MM.1S (cell line): ENCODE results near the gene IGFBP2.

Experiments
- DNase-seq: peaks from one replicate; pipeline ENCODE4 v3.0.0-alpha.2; 2015
- H2AFZ ChIP-seq: fragments of 300-600 bp; sonication (generic); 2 replicates; pipeline ENCODE4 v1.6.0; 2016; ENCODE audit warnings: antibody characterized with exemption, low read length
- H3F3A ChIP-seq: fragments of 300-600 bp; sonication (generic); 2 replicates; pipeline ENCODE4 v1.6.1; 2016; ENCODE audit warnings: mild to moderate bottlenecking, antibody characterized with exemption, low read length, moderate library complexity, mixed read lengths; ENCODE audit not compliant: insufficient read depth
- H3K27ac ChIP-seq: fragments of 300-600 bp; sonication (generic); 2 replicates; pipeline ENCODE4 v1.5.1; 2016; ENCODE audit warnings: mild to moderate bottlenecking, low read length
- H3K27me3 ChIP-seq: fragments of 300-600 bp; sonication (generic); replicated peaks from 2 replicates; pipeline ENCODE4 v1.6.0; 2016; ENCODE audit warnings: low read length; ENCODE audit not compliant: insufficient read depth
- H3K36me3 ChIP-seq: fragments of 300-600 bp; sonication (generic); replicated peaks from 2 replicates; pipeline ENCODE4 v1.6.1; 2016; ENCODE audit warnings: mild to moderate bottlenecking, low read length, mixed read lengths; ENCODE audit not compliant: insufficient read depth
- H3K4me1 ChIP-seq: fragments of 300-600 bp; sonication (generic); 2 replicates; pipeline ENCODE4 v1.6.1; 2016; ENCODE audit warnings: low read length, mixed read lengths
- H3K4me2 ChIP-seq: fragments of 300-600 bp; sonication (generic); 2 replicates; pipeline ENCODE4 v1.6.0; 2016; ENCODE audit warnings: low read depth, low read length
- H3K4me3 ChIP-seq: fragments of 300-600 bp; sonication (generic); 2 replicates; pipeline ENCODE4 v1.5.1; 2016; ENCODE audit warnings: low read length, mixed read lengths
- H3K79me2 ChIP-seq: fragments of 300-600 bp; sonication (generic); 2 replicates; pipeline ENCODE4 v1.6.1; 2016; ENCODE audit warnings: mixed run types, low read length, mixed read lengths
- H3K9ac ChIP-seq: fragments of 300-600 bp; sonication (generic); 2 replicates; pipeline ENCODE4 v1.6.1; 2016; ENCODE audit warnings: low read length, mixed read lengths
- H3K9me2 ChIP-seq: fragments of 300-600 bp; sonication (generic); replicated peaks from 2 replicates; pipeline ENCODE4 v1.6.1; 2016; ENCODE audit warnings: mild to moderate bottlenecking, low read length, mixed read lengths; ENCODE audit not compliant: insufficient read depth
- H3K9me3 ChIP-seq: fragments of 300-600 bp; sonication (generic); replicated peaks from 2 replicates; pipeline ENCODE4 v1.6.1; 2016; ENCODE audit warnings: mild to moderate bottlenecking, low read length, mixed read lengths; ENCODE audit not compliant: insufficient read depth
- H4K20me1 ChIP-seq: fragments of 300-600 bp; sonication (generic); 2 replicates; pipeline ENCODE4 v1.6.1; 2016; ENCODE audit warnings: mild to moderate bottlenecking, low read length, moderate library complexity, mixed read lengths; ENCODE audit not compliant: insufficient read depth
- EZH2 ChIP-seq: fragments of 300-600 bp; sonication (generic); optimal IDR thresholded peaks from 2 replicates; pipeline ENCODE3; 2017; ENCODE audit warnings: low read depth, mild to moderate bottlenecking, antibody characterized with exemption, low read length, mixed read lengths
- EZH2phosphoT487 ChIP-seq: fragments of 300-600 bp; sonication (generic); IDR thresholded peaks from 2 replicates; pipeline ENCODE4 v1.6.1; 2018; ENCODE audit warnings: antibody characterized with exemption, low read length
- TF ChIP-seq, protein P1 (sequence below): fragments of 300-600 bp; sonication (generic); IDR thresholded peaks from 2 replicates; pipeline ENCODE4 v1.5.1; 2016; ENCODE audit warnings: antibody characterized with exemption, low read length, mixed read lengths

The IGFBP2 gene

GRCh38 chr2:216700781-216701180, 67.6 kb downstream of the IGFBP2 start:
- no peaks in the 10 kb centered on the region for H3F3A ChIP-seq
- no peak overlapping the region for H2AFZ ChIP-seq
- no peaks in the 10 kb centered on the region for H3K79me2 ChIP-seq
- no peak for DNase-seq
- H3K9me3 ChIP-seq = no peaks in the 10 kb centered on the region
- H3K9ac ChIP-seq = no peak overlapping the region
- TF ChIP-seq EZH2 (no peak), EZH2phosphoT487 (no peak)
- TF ChIP-seq, protein P1, sequence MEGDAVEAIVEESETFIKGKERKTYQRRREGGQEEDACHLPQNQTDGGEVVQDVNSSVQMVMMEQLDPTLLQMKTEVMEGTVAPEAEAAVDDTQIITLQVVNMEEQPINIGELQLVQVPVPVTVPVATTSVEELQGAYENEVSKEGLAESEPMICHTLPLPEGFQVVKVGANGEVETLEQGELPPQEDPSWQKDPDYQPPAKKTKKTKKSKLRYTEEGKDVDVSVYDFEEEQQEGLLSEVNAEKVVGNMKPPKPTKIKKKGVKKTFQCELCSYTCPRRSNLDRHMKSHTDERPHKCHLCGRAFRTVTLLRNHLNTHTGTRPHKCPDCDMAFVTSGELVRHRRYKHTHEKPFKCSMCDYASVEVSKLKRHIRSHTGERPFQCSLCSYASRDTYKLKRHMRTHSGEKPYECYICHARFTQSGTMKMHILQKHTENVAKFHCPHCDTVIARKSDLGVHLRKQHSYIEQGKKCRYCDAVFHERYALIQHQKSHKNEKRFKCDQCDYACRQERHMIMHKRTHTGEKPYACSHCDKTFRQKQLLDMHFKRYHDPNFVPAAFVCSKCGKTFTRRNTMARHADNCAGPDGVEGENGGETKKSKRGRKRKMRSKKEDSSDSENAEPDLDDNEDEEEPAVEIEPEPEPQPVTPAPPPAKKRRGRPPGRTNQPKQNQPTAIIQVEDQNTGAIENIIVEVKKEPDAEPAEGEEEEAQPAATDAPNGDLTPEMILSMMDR = no peak
- H3K36me3 ChIP-seq = no peaks in the 10 kb centered on the region
- no peaks in the 10 kb centered on the region for H4K20me1 ChIP-seq
- no peak overlapping the region for H3K4me3 ChIP-seq
- H3K9me2 ChIP-seq = no peaks in the 10 kb centered on the region
- no peaks in the 10 kb centered on the region; the same call in 1 of the 2 replicates for H3K27me3 ChIP-seq
- H3K4me1 ChIP-seq = no peaks in the 10 kb centered on the region
- no peak overlapping the region for H3K27ac ChIP-seq
- no peak overlapping the region for H3K4me2 ChIP-seq

- Histone ChIP-seq H3K79me2 (no peaks in the 10 kb centered on the region), H3K4me1 (no peaks in the 10 kb centered on the region), H3K9me3 (no peaks in the 10 kb centered on the region), H3K9me2 (no peaks in the 10 kb centered on the region), H3K27ac (no peak overlapping the region), H3K36me3 (no peaks in the 10 kb centered on the region), H3K27me3 (no peaks in the 10 kb centered on the region), H3K4me2 (no peak overlapping the region), H3K9ac (no peak overlapping the region), H2AFZ (no peak overlapping the region), H4K20me1 (no peaks in the 10 kb centered on the region), H3F3A (no peaks in the 10 kb centered on the region), H3K4me3 (no peak overlapping the region)
- TF ChIP-seq EZH2 = no peak
- TF ChIP-seq, protein P1 = no peak
- DNase-seq = no peak
Measured at GRCh38 chr2:216701544-216701943, 68.3 kb downstream of the IGFBP2 start.

DNA sequence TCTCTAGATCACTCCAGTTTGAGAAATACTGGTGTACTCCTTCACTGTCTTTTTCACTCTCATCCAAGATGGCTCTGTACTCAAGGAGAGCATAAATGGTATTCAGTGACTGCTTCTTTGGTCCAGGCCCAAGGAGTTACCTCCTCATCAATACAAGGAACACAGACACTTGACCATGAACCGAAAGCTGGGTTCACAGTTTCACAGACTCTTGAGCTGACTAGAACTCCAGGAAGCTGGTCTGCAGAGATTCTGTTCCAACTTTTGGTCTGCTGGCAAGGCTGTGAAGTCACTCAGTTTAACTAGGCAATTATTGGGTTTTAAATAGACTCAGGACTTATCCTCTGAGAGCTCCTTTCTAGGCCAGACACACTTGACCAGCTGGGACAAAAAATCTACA, 69.5 kb downstream of the IGFBP2 start:
- Histone ChIP-seq H3K36me3 (no peaks in the 10 kb centered on the region), H3F3A (no peaks in the 10 kb centered on the region), H3K4me2 (no peak overlapping the region), H3K27me3 (no peaks in the 10 kb centered on the region), H4K20me1 (no peaks in the 10 kb centered on the region), H3K79me2 (no peaks in the 10 kb centered on the region), H3K4me3 (no peak overlapping the region), H2AFZ (no peak overlapping the region), H3K9me3 (no peaks in the 10 kb centered on the region), H3K9me2 (no peaks in the 10 kb centered on the region), H3K27ac (no peak overlapping the region), H3K4me1 (no peaks in the 10 kb centered on the region), H3K9ac (no peak overlapping the region)
- no peak for TF ChIP-seq EZH2
- TF ChIP-seq EZH2phosphoT487 = no peak
- TF ChIP-seq, protein P1 = no peak
- no peak for DNase-seq
